Fibroblast of gingiva (primary cell): ENCODE results near the gene GP1BB.
"Not testable (repeated sequence)": the region's sequence is repeated elsewhere in the genome, so short reads cannot be mapped to it uniquely, and the experiment has no call there.

ENCODE experiments used
- DNase-seq: peaks from one replicate; pipeline ENCODE4 v3.0.0-alpha.2; 2011; ENCODE audit warnings: low read depth

Gene GP1BB

DNA sequence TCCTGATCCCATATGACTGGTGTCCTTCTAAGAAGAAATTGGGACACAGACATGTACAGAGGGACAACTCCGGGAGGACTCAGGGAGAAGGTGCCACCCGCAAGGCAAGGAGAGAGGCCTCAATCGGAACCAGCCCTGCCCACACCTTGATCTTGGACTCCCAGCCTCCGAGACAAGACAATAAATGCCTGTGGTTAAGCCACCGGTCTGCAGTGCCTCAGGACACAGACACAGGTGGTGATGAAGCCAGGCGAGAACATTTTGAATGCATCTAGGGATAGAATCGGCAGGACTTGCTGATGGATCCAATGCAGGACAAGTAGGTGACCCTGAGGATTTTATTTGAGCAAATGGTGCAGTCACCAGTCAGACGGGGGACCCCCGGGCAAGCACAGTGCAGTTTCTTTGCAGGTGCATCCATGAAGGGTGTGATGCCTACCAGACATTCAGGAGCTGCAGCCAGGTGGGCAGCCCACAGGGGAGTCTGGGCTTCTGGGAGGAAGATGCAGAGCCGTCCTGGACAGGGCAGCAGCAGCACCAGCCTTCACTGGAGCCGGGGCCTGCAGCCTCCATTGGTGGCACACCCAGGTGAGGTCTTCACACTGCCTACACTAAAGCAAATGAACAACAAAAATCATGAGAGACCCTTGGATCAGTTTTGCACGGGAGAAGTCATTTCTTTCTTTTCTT, 29.2 kb upstream of the GP1BB start:
- no peak for DNase-seq

DNA sequence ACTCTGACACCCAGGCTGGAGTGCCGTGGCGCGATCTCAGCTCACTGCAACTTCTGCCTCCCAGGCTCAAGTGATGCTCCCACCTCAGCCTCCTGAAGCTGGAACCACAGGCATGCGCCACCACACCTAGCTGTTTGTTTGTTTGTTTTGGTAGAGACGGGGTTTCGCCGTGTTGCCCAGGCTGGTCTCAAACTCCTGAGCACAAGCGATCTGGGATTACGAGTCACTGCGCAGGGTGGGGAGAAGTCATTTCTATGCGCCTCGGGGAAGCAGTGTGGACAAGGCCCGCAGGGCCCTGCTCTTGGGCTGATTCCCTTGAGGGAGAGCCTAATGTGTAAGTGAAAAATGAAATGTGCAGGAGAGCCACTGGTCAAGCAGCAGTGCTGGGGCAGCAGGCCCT, 28.6 kb upstream of the GP1BB start:
- no peak for DNase-seq

DNA sequence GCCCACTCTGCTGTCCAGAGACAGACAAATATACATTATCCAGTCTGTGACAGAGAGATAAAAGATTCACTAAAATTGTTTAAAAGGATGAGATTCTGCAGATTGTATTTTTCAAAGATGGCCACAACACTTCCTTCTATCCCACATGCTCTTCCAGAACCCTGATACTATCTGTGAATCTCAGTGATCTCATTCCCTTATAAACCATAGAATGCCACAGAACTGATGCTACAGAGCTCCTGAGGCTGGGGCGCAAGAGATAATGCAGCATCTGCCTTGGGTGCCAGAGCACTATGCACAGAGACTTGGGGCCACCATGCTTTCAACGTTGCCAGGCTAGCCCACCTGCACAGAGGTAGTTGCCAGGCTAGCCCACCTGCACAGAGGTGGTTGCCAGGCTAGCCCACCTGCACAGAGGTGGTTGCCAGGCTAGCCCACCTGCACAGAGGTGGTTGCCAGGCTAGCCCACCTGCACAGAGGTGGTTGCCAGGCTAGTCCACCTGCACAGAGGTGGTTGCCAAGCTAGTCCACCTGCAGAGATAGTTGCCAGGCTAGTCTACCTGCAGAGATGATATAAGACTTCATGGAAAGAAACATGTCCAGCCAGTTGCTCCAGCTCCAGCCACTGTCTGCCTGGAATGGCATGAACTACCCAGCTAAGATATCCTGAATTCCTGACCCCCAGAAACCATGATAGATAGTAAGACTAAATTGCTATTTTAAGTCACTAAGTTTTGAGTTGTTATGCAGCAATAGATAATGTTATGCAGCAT, 26.6 kb upstream of the GP1BB start:
- no peak for DNase-seq

DNA sequence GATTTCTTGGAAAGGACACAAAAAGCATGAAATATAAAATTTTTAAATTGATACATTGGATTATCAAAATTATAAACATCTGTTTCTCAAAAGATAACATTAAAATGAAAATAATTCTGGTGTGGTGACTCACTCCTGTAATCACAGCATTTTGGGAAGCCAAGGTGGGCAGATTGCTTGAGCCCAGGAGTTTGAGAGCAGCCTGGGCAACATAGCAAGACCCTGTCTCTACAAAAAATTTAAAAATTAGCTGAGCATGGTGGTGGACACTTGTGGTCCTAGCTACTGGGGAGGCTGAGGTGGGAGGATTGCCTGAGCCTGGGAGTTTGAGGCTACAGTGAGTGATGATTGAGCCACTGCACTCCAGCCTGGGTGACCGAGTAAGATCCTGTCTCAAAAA, 25.5 kb upstream of the GP1BB start:
- DNase-seq, result not testable (repeated sequence)

DNA sequence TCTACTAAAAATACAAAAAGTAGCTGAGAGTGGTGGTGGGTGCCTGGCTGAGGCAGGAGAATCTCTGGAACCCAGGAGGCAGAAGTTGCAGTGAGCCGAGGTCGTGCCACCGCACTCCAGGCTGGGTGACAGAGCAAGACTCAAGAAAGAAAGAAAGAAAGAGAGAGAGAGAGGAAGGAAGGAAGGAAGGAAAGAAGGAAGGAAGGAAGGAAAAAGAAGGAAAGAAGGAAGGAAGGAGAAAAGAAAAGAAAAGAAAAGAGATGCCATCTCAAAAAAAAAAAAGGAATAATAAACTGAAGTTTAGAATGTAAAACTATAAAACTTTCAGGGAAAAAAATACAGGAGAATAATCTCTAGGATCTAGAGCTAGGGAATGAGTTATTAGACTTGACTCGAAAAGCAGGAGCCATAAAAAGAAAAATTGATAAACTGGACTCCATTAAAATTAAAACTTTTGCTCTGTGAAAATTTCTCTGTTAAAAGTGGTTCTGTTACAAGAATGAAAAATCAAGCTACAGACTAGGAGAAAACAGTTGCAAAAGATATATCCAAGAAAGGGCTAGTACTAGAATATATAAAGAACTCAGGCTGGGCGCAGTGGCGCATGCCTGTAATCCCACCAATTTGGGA, 22.4 kb upstream of the GP1BB start:
- DNase-seq, result no peak

DNA sequence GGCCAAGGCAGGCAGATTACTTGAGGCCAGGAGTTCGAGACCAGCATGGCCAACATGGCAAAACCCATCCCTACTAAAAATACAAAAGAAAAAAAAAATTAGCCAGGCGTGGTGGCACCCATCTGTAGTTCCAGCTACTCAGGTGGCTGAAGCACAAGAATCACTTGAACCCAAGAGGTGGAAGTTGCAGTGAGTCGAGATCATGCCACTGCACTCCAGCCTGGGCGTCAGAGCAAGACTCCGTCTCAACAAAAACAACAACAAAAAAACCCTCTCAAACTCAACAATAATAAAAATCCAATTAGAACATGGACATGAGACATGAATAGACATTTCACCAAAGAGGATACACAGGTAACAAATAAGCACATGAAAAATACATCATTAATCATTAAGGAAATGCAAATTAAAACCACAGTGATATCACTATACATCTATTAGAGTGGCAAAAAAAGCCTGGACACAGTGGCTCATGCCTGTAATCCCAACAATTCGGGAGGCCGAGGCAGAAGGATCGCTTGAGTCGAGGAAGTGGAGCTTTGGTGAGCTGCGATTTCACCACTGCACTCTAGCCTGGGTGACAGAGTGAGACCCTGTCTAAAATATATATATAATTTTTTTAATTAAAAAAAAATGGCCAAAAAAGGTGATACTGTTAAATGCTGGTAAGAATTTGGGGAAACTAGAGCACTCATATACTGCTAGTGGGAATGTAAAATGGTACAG, 21.8 kb upstream of the GP1BB start:
- DNase-seq, result no peak

DNA sequence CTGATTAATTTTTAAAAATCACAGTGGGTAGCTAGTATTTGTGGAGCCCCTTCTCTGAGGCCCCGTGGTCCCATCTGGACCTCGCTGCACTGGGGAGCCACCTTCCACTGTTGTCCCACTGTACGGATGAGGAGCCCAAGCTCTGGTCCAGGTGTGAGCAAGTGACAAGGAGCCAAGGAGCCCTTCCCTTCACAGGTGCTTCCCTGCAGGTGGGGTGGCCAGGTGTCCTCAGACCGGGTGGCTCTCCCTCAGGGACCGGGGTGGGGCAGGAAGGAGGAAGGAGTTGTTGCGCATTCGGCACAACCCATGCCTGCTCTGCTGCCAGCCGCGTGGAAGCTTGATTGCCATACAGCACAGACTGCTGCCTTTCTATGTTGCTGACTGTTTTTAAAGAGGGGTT, 19.5 kb upstream of the GP1BB start:
- no peak for DNase-seq

DNA sequence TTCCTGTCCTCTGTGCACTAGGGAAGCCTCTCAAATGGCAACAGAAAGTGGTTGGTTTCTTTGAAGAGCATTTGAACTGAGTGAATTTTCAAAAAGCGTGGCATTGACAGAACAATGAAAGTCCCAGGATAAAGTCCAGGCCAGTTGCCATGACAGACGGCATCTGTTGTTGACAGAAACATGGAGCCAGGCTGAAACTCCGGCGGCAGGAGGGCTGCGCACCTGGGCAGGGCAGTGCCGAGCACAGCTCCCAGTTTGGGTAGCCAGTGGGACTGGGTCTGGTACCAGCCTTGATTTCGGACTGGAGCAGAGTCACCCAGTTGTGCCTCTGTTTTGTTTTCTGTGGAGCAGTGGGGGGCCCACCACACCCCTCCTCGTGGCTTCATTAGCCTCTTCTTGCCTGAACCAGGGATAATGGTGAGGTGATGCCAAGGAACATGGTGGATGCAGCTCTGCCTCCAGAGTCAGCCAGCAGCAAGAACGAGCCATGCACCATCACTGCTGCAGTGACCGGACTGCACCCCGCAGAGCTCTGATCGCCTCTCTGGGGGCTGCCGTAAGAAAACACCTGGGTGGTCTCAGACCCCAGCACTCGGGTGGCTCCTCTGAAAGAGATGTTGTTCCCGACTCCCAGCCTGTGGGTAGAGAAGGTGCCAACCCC, 18.9 kb upstream of the GP1BB start:
- no peak for DNase-seq

DNA sequence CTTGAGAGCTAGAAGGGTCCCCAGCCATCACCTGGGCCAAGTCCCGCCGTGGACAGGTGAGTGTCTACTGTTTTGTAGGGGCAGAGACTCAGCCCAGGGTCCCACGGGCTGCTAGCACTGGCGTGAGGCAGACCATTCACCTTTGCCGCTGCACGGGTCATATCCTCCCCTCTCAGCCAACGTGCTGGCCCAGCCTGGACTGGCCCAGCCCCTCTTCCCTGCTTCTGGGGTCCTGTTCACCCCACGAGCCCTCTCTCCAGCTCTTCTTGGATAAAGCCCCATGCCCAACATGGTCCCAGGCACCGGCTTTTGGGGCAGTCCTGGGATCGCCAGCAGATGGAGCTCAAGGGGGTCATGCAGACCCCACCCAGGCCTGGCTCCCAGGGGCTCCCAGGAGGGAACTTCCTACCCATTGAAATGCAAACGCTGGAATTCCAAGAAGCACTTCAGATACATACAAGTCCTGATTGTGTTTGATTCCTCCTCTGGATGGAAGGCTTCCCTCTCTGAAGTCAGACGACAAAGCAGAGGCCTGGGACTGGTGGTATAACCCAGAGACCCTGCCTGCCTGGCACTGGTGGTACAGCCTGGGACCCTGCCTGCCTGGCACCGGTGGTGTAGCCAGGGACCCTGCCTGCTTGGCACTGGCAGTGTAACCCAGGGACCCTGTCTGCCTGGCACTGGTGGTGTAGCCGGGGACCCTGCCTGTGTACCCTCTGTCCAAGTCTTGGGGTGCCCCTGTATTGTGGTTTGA, 18.0 kb upstream of the GP1BB start:
- no peak for DNase-seq

DNA sequence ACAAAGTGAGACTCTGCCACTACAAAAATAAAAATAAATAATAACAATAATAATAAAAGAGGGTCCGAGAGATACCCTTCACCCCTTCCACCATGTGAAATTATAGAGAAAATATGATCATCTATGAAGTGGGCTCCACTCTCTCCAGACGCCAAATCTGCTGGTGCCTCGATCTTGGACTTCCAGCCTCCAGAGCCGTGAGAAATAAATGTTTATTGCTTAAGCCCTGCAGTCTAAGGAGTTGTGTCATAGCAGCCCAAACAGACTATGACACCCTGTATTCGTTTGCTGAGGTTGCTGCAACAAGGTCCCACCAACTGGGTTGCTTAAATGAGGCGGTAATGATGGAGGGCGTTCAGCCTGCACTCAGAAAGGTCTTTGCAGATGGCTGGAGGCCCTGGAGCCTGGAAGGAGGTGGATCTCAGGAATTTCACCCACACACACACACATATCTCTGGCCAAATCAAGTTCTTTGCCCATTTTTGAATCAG, 16.6 kb upstream of the GP1BB start:
- DNase-seq, result no peak

DNA sequence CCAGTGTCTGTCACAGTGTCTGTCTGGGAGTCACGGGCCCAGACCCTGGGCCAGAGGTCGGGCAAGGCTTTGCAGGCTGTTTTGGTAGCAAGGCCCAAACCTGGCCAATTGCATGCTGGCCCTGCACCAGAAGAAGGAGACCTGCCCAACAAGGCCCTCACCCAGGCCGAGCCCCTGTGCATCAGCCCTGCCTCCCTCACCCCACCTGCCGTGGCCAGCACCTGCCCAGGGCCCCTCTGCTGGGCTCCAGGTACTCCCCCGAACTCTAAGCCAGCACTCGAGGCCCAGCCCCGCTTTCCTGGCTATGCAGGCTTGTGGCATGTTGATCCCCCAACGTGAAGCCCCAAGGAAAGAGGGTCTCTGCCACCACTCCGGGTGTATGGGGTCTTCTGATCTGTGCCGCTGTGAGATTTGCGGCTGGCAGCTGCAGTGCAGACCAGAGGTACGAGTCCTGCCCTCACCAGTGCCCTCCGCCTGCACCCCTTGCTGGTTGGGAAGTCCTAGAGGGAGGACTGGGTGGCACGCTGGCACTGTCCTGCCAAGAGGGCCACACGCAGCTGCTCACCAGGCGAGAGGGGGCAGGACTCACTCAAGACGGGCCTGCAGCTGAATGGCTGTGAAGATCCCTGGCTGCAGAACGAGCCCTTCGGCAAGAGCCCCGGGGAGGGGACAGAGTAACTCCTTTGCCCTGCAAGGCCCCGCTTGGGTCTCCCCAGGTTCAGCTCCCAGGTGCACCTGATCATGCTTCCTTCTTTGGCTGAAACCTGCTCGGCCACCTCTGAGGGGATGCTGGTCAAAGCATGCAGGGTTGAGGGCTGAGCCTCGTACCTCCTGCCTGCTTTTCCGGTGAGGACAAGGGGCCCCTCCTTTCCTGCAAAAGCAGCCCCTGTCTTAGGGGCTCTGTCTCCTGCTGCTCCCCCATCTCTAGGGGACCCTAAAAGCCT, 15.7 kb upstream of the GP1BB start:
- DNase-seq, result no peak

DNA sequence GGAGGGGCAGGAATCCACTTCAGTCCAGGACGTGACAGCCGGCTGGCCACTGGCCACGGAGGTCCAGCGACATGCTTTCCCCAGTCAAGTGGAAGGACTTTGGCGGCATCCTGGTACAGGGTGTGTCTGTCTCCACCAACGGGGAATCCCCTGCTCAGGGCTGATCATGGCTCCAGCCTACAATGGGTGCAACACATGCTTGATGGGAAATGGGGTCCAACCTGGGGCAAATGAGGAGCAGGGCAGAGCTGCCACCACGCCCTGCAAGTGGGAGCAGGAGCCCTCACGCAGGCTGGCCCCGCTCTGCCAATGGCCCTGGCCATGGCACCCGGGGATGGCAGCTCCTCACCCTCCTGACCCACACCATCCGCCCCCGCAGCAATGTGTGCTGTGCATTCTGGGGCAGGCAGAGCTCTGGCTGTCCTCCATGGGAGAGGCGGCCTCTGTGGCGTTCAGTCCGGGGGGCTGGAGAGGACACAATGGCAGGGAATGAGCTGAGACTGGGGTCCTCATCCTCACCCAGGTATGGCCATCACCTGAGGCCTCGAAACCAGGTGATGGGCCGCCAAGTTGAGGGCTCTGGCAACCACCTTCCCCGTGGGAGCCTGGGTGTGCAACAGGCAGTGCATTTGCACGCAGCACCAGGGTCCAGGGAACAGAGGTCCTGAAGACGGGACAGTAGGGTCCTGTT, 14.9 kb upstream of the GP1BB start:
- no peak for DNase-seq

DNA sequence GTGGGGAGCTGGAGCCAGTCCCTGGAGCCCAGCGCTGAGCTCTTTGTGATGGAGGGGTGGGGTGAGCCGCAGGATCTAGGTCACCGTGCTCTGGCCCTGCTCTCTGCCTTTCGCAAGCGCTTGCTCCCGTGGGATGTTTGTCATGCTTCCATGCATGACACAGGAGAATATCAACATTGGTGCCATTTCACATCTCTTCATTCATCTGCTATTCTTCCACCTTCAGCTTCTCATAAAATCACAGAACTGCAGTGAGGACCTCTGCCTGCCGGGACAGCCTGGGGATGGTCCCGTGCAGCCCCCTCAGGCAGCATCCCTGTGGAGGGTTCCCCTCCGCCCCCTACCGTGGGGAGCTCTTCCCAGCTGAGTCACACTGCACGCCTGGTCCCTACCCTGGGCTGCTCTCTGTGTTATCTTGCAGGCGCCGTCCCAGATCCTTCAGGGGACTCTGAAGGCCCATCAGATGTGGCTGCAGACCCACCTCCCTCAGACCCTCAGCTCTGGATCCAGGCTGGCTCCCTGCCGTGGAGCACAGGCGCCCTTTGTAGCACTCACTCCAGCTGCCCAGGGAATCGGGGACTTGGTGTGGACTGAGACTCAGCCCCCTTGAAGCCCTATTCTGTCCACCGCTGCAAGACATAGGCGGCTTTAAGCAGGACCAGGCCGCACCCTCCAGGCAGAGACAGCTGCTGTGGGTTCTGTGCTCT, 14.1 kb upstream of the GP1BB start:
- no peak for DNase-seq

DNA sequence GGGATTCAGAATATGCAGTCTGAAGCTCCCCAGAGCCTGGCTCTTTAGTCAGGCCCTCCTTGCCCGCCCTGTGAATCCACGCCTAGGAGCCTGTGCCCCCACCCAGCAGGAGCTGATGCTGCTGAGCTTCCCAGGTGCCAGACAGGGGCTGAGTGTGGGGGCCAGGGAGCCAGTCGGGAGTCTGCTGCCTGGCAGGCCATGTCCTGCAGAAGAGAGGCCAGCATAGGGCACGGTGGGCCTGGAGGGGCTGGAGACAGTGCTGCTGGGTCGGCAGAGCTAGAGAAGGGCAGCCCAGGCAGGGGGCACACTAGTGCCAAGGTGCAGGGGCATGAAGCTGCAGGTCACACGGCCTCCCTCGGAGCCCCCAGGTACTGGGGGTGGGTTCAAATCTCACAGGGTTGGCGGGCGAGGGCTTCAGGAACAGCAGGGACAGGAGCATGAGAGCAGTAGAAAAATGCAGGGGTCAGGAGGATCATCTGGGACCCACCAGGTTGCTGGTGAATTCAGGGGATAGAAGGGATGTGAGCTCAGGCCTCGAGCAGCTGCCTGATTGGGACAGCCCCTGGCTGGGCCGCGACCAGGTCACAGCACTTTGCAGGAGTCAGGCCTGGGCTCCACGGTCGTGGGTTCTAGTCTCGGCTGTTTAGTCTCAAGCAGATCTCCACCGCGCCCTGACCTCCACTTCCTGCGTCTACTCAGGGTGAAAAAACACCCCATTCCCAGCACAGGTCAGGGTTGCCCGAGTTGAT, 13.1 kb upstream of the GP1BB start:
- DNase-seq, result no peak

DNA sequence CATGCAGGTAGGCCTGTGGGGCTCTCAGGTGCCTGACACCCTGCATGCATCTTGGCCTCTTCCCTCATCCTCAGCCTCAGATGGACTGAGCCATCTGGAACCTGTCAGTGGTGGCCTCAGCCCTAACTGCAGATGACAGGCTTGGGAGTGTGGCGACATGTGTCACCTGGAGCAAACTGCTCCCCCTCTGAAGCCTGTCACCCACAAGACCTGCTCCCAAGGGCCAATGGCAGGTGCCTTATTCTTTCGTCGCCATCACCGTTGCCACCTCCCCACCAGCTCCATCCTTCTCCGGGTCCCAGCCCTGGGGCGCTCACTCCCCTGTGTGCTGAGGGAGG, 12.6 kb upstream of the GP1BB start:
- DNase-seq, result no peak

DNA sequence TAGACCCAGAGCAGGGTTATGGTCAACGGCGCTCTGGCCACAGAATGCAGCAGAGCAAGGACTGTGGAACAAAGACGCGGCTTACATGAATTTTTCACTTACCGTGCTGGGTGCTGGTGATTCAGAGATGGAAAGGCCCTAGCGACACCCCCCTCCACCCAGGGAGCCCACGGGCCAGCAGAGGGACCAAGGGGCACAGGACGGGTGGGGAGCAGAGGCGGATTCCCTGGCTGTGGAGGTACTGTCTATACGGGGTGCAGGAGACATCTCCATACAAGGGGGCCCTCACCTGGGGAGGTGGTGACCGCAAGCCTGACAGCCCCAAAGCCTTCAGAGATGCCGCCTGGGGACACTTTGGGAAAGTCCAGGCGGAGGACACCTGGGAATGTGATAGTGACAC, 10.1 kb upstream of the GP1BB start:
- DNase-seq, result no peak

DNA sequence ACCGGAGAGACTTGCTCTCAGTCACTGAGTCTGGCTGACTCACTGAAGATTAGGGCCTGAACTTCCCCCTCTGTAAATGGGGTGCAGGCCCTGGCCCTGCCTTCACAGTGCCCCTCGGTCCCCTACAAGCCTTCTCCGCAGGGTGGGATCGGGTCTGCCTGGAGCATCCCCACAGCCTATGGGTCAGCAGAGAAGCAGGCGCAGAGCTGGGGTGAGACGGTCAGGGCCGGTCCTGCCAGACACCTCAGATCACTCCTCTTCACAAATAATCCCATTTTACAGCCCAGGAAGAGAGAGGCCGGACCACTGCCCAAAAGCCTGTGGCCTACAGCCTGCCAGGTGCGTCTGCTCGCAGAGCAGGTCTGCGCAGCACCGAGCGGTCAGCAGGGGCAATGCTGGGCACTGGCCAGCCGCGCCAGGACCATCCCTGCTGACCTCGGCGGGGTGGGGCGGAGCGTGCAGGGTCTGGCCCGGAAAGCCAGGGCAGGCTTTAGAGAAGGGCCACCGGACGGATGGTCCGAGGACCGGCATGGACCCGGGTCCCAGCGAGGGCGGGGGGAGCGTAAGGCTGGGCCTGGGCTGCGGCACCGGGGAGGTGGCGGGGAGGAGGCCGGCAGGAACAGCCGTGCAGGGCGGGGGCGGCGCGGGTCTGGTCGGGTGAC, 9.6 kb upstream of the GP1BB start:
- no peak for DNase-seq
